ENCODE measurements around the gene STAG1. TPM values are rescaled to one million over a fixed set of nuclear protein-coding genes. Genes with fewer than 3 reads are reported as not detected.

Gene STAG1
- total and polyA plus RNA-seq, 2 of the 13 experiments (the other 11 are each of a cell fraction or from before 2014, with no cell fraction given) = 6.2 to 25.9 TPM

- TF ChIP-seq ZNF276 (CRISPR knock-in tag; IDR thresholded peaks at IDR 0.05; ENCODE audit: low read depth) (no peak), ELF4 (CRISPR knock-in tag; IDR thresholded peaks at IDR 0.05; ENCODE audit: borderline replicate concordance) (no peak), ZNF800 (CRISPR knock-in tag; IDR thresholded peaks at IDR 0.05) (no peak)
Measured at GRCh38 chr3:136637176-136637575, 115.0 kb downstream of the STAG1 start (continued).

GRCh38 chr3:136634821-136635220 lies 117.4 kb downstream of the STAG1 start:
- 91% methylated on average over 4 of the region's 4 CpGs for WGBS (ENCODE audit: low lambda C conversion rate)
- in situ Hi-C loops (cut with HindIII; ENCODE audit: extremely low pct_ligation_motif_present, low pct_unique_long_range_greater_than_20kb) (no loop called here), intact Hi-C loops (cut with micrococcal nuclease; ENCODE audit: unreplicated experiment) (loop anchor here (5.0 kb wide), 2 partner anchors 48 to 117 kb away; partner anchors contain the start of gene STAG1)
- Histone ChIP-seq H4K20me1 (ENCODE audit: insufficient read depth, low read length) (no peaks in the 10 kb centered on the region; the same call in 1 of the 2 replicates), H3K79me2 (ENCODE audit: insufficient read depth, low read length) (peaks cover 49% of the 10 kb centered on the region), H3K4me1 (ENCODE audit: insufficient read depth, low read length) (peaks cover 26% of the 10 kb centered on the region), H3K4me3 (replicated peaks in 1 of 3; ENCODE audit: insufficient read depth in 1 of 3, low read depth in 2 of 3, low read length in 3 of 3) (no peak overlapping the region), H3K9ac (ENCODE audit: insufficient read depth, low read depth, low read length) (no peak overlapping the region), H3K27ac (ENCODE audit: extremely low read length, insufficient read depth, low read length) (no peak overlapping the region), H3K9me3 (ENCODE audit: low read length) (no peaks in the 10 kb centered on the region), H3K27me3 (ENCODE audit: control insufficient read depth in 1 of 2, insufficient read depth in 2 of 2, low read length in 2 of 2) (no peaks in the 10 kb centered on the region), H2AFZ (ENCODE audit: low read length) (no peak overlapping the region), H3K4me2 (ENCODE audit: low read depth, low read length) (no peak overlapping the region), H3K36me3 (replicated peaks in 1 of 2; ENCODE audit: control insufficient read depth in 1 of 2, insufficient read depth in 2 of 2, low read length in 2 of 2) (no peaks in the 10 kb centered on the region)
- FAIRE-seq (no peak), DNase-seq (ENCODE audit: low spot score) (no peak), ATAC-seq (no peak)
- BruUV-seq (replicated peaks) = no TSS peak
- ChIA-PET POLR2A (no interaction called here), CTCF (ENCODE audit: low intra/inter-chr PET ratio, low total read pairs) (no interaction called here)
- TF ChIP-seq ZNF850 (CRISPR knock-in tag; conservative IDR thresholded peaks at IDR 0.05) (no peak), TCF12 (IDR thresholded peaks at IDR 0.05) (no peak), TCF12 (CRISPR knock-in tag; IDR thresholded peaks at IDR 0.05) (no peak), CCAR2 (optimal IDR thresholded peaks at IDR 0.05; ENCODE audit: low read depth, low read length) (no peak), NBN (conservative IDR thresholded peaks at IDR 0.05) (no peak), ZNF292 (CRISPR knock-in tag; IDR thresholded peaks at IDR 0.05; ENCODE audit: borderline replicate concordance, low read depth) (no peak), ZNF777 (CRISPR knock-in tag; IDR thresholded peaks at IDR 0.05) (no peak)

Data from HepG2 (cell line).